Mucosa of rectum (tissue), 2 donors: ENCODE data around the gene KLK12.

ENCODE experiments used
- H3K27ac ChIP-seq, 2 donors: one replicate each; pipeline ENCODE4 v1.7.0; 2013; ENCODE audit warnings: inconsistent platforms in 2 of 2, low read depth in 2 of 2, low read length in 2 of 2
- H3K27me3 ChIP-seq, 2 donors: one replicate each; pipeline ENCODE4 v1.7.0; 2013; ENCODE audit warnings: low read length in 2 of 2; ENCODE audit not compliant: control insufficient read depth in 2 of 2, insufficient read depth in 2 of 2
- H3K36me3 ChIP-seq, 2 donors: one replicate each; pipeline ENCODE4 v1.7.0; 2013; ENCODE audit warnings: low read length in 2 of 2; ENCODE audit not compliant: control insufficient read depth in 2 of 2, insufficient read depth in 2 of 2
- H3K4me1 ChIP-seq, 2 donors: one replicate each; pipeline ENCODE4 v1.7.0; 2013; ENCODE audit warnings: low read length in 2 of 2, mild to moderate bottlenecking in 1 of 2; ENCODE audit not compliant: control insufficient read depth in 2 of 2, insufficient read depth in 2 of 2
- H3K4me3 ChIP-seq, 2 donors: one replicate each; pipeline ENCODE4 v1.7.0; 2013; ENCODE audit warnings: low read length in 2 of 2
- H3K9ac ChIP-seq, 2 donors: one replicate each; pipeline ENCODE4 v1.7.0; 2013; ENCODE audit warnings: low read length in 2 of 2, low read depth in 1 of 2, mild to moderate bottlenecking in 1 of 2
- H3K9me3 ChIP-seq, 2 donors: one replicate each; pipeline ENCODE4 v1.7.0; 2013; ENCODE audit warnings: low read length in 2 of 2; ENCODE audit not compliant: control insufficient read depth in 2 of 2
- donor health status: healthy.
- donor health status: Normal muscosa, but diverticular disease.

KLK12 gene

DNA sequence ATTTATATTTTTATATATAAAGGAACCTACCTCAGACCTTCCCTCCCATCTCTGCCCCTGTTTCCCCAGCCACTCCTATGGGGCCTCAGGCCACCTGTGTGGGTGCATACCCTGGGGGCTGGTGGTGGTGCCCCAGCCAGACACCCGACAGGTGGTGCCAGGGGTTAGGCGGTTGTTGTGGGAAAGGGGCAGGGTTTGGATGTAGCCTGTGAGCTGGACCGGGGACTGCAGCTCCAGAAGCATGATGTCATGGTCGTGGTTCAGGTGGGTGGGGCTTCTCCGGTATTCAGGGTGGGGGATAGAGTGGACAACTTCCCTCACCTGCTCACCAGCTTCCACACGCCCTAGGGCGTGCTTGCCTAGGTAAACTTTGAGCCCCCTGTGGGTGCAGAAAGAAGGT is 24.9 kb upstream of the KLK12 start:
- no peak overlapping the region for H3K9ac ChIP-seq
- no peak overlapping the region for H3K4me3 ChIP-seq
- H3K27me3 ChIP-seq = peaks cover 3 to 9% of the 10 kb centered on the region in 2 donors
- no peak overlapping the region for H3K27ac ChIP-seq
- no peaks in the 10 kb centered on the region for H3K9me3 ChIP-seq
- H3K36me3 ChIP-seq = no peaks in the 10 kb centered on the region
- no peaks in the 10 kb centered on the region for H3K4me1 ChIP-seq

DNA sequence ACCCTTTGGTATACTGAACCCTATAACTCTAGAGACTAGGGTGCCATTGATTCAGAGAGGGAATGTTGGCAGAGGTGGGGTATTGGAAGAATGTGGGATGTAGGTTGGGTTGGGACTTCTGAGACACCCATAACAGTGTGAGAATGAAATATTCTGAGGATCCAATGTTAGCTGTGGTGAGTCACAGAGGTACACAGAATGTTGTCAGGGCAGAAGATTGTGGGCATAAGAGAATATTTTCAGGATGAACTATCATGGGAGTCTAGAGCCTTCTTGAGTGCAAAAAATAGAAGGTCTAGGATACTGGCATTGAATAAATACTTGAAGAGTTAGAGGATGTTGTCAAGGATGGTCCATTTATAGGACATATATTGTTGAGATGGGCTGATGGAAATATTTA is 21.1 kb upstream of the KLK12 start:
- Histone ChIP-seq H3K9me3 (no peaks in the 10 kb centered on the region), H3K9ac (no peak overlapping the region), H3K36me3 (no peaks in the 10 kb centered on the region), H3K4me3 (no peak overlapping the region), H3K27me3 (peaks cover 0 to 2% of the 10 kb centered on the region in 2 donors), H3K4me1 (no peaks in the 10 kb centered on the region), H3K27ac (no peak overlapping the region)

DNA sequence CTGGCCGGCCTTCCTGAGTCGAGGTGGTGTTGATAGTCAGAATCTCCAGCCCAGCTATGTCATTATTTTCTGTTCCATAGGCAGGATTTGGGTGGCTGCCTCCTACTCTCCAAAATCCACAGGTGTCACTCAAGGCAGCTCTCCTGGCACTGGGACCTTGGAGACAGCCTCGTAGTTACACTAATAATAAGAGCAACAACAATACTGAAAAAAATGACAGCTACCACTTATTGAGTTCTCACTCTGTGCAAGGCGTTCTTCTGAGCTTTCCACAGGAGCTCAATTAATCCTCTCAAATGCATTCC is 12.2 kb upstream of the KLK12 start:
- no peak overlapping the region for H3K27ac ChIP-seq

DNA sequence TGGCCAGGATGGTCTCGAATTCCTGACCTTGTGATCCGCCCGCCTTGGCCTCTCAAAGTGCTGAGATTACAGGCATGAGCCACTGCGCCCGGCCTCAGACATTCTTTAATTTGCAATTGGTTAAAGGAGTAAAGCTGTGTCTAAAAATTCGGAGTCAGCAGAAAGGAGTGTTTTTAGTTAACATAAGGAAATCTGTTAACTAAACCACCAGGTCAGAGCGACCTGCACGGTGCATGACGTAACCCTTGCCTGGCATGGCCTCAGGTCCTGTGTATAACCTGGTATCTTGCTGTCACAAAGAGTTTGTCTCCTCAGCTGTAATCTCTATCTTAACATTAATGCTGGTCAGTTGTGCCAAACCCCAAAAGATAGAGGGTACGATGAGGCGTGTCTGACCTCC is 9.5 kb upstream of the KLK12 start:
- no peaks in the 10 kb centered on the region for H3K27me3 ChIP-seq
- no peaks in the 10 kb centered on the region for H3K9me3 ChIP-seq
- H3K4me3 ChIP-seq = no peak overlapping the region
- H3K9ac ChIP-seq = no peak overlapping the region
- no peaks in the 10 kb centered on the region for H3K4me1 ChIP-seq
- no peaks in the 10 kb centered on the region for H3K36me3 ChIP-seq
- H3K27ac ChIP-seq = no peak overlapping the region

More for the DNA sequence above, 12.2 kb upstream of the KLK12 start:
- no peaks in the 10 kb centered on the region for H3K4me1 ChIP-seq
- no peaks in the 10 kb centered on the region for H3K9me3 ChIP-seq
- no peak overlapping the region for H3K9ac ChIP-seq
- no peaks in the 10 kb centered on the region for H3K36me3 ChIP-seq
- no peaks in the 10 kb centered on the region for H3K27me3 ChIP-seq
- no peak overlapping the region for H3K4me3 ChIP-seq

DNA sequence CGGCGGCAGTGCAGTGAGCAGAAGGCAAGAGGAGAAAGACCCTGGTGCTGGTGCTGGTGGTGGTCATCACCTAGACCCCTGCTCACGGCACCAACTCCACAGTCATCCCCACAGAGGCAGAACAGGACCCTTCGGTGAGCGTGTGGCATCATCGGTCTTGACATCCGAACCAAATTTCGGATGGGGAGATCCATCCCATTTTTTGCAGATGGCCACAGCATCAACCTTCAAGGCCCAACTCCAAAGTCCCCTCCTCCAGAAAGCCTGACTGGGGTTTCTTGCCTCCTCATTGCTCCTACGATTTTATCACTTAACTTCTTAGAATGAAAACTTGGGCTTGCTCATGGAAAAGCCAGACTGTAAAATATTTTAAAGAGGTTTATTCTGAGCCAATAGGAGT is 8.7 kb upstream of the KLK12 start:
- H3K4me3 ChIP-seq = no peak overlapping the region
- H3K4me1 ChIP-seq = no peaks in the 10 kb centered on the region
- no peaks in the 10 kb centered on the region for H3K27me3 ChIP-seq
- H3K9ac ChIP-seq = no peak overlapping the region
- H3K36me3 ChIP-seq = no peaks in the 10 kb centered on the region
- H3K9me3 ChIP-seq = no peaks in the 10 kb centered on the region
- H3K27ac ChIP-seq = no peak overlapping the region

DNA sequence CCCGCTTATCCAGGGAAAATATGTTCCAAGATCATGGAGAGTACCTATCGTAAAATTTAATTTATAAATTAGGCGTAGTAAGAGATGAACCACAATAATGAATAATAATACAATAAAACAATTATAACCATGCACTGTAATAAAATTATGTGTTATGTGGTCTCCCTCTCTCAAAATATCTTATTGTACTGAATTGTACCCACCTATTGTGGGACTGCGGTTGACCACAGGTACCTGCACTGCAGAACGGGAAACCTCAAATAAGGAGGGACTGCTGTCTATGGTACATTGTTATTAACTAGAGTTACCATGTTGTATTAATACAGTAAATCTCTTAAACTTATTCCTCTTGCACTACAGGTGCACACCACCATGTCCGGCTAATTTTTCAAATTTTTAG is 5.3 kb upstream of the KLK12 start:
- no peak overlapping the region for H3K9ac ChIP-seq
- no peaks in the 10 kb centered on the region for H3K27me3 ChIP-seq
- H3K4me3 ChIP-seq = no peak overlapping the region
- no peaks in the 10 kb centered on the region for H3K9me3 ChIP-seq
- H3K27ac ChIP-seq = no peak overlapping the region
- no peaks in the 10 kb centered on the region for H3K4me1 ChIP-seq
- H3K36me3 ChIP-seq = no peaks in the 10 kb centered on the region

DNA sequence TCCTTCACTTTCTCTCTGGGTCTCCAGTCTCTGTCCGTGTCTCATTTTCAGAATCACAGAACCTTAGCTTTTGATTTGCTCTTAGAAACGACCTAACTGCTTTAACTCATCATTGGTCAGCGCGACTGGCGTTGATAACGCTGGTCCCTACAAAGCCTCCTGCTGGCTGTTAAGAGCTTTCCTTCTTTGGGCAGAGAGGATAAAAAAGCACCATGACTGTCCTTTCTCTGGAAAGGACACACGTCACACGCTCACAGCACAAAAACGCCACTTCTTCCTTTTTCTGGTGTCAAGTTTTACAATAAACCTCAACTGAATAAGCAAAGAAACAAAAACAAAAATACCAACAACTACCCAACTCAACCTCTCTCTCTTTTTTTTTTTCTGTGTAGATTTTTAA is 1.7 kb upstream of the KLK12 start:
- Histone ChIP-seq H3K4me3 (no peak overlapping the region), H3K4me1 (no peaks in the 10 kb centered on the region), H3K9me3 (no peaks in the 10 kb centered on the region), H3K27me3 (peaks cover 2 to 6% of the 10 kb centered on the region in 2 donors), H3K9ac (no peak overlapping the region), H3K27ac (no peak overlapping the region), H3K36me3 (no peaks in the 10 kb centered on the region)

DNA sequence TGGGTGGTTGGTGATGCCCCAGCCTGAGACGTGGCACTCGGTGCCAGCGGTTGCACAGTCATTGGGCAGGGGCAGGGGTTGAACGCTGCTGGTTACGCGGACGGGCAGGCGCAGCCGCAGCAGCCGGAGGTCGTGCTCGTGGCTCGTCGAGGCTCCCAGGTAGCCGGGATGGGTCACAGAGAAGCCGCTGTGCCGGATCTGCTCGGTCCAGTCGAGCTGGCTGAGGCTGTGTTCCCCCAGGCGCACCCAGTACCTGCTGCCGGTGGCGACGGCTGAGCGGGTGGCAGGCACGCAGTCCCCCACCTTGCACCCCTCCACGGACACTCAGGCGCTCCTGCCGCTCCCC is 2.9 kb downstream of the KLK12 start:
- no peak overlapping the region for H3K27ac ChIP-seq
- H3K27me3 ChIP-seq = peaks cover 2 to 9% of the 10 kb centered on the region in 2 donors
- no peaks in the 10 kb centered on the region for H3K36me3 ChIP-seq
- no peak overlapping the region for H3K9ac ChIP-seq
- H3K4me3 ChIP-seq = no peak overlapping the region
- no peaks in the 10 kb centered on the region for H3K9me3 ChIP-seq
- H3K4me1 ChIP-seq = no peaks in the 10 kb centered on the region

DNA sequence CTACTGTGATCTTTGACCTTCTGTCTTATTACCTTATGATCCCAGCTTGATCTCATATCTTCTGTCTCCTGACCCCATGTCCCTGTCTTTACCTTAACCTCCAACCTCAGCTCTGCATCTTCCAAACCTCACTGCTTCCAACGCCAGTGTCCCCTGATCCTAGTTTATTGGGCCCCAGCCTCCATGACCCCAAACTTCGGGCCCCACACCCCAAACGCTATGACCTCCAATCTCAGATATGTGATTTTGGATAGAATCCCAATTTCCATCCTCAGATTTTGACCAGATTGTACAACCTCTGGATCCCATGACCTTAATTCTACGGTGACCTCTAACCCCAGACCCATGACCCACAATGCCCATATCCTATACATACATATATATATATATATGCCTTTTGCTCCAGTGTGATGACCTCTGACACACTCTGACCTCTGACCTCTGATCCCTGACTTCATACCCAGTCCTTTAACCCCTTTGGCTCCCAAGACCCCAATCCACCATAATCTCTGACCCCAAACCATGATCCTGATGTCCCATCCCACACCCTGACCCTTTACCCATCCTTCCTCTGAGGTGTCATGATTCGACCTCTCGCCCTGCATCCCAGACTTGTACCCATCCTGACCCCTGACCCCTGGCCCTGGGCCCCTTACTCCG is 3.5 kb downstream of the KLK12 start:
- Histone ChIP-seq H3K27me3 (peaks cover 2 to 13% of the 10 kb centered on the region in 2 donors), H3K4me1 (no peaks in the 10 kb centered on the region), H3K9me3 (no peaks in the 10 kb centered on the region), H3K36me3 (no peaks in the 10 kb centered on the region), H3K9ac (no peak overlapping the region), H3K4me3 (no peak overlapping the region), H3K27ac (no peak overlapping the region)

DNA sequence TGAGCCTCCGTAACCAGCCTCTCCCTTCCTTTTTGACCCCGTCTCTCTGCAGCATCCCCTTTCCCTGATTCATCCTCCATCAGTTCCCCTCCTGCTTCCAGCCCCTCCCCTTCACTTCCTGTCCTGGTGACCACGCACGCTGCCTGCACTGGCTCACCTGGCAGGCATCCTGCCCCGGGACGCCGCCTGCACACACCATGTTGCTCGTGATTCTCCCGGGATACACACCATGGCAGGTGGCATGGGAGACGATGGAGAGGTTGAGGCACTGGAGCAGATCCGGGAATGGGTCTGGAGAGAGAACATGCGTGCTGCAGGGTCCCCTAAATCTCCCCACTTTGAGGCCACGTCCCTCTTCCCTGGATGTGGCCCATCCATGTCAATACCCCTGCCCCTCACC is 4.2 kb downstream of the KLK12 start:
- Histone ChIP-seq H3K4me3 (no peak overlapping the region), H3K36me3 (no peaks in the 10 kb centered on the region), H3K27me3 (peaks cover 2 to 15% of the 10 kb centered on the region in 2 donors), H3K27ac (no peak overlapping the region), H3K9ac (no peak overlapping the region), H3K9me3 (no peaks in the 10 kb centered on the region), H3K4me1 (no peaks in the 10 kb centered on the region)

DNA sequence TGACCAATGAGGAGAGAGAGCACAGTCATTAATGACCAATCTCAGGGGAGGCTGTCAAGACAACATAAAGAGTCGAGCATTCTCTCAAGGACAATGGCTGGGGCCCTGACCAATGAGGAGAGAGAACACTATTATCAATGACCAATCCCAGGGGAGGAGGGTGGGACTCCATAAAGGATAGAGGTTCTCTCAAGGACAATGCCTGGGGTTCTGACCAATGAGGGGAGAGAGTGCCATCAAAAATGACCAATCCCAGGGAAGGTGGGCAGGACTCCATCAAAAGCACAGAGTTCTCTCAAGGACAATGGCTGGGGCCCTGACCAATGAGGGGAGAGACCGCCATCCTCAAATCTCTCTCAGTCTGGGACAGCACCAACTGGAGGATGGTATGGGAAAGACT is 5.1 kb downstream of the KLK12 start:
- Histone ChIP-seq H3K27ac (no peak overlapping the region), H3K9ac (no peak overlapping the region), H3K27me3 (peaks cover 2 to 14% of the 10 kb centered on the region in 2 donors), H3K4me1 (no peaks in the 10 kb centered on the region), H3K36me3 (no peaks in the 10 kb centered on the region), H3K9me3 (no peaks in the 10 kb centered on the region), H3K4me3 (no peak overlapping the region)
